Activated B cell treated with CpG ODN at 0.5 μM for 24 hours (primary cell): ENCODE measurements around the gene SCNN1A. TPM values are rescaled to one million over a fixed set of nuclear protein-coding genes. Genes with fewer than 3 reads are reported as not detected.

ENCODE experiments used
- ATAC-seq: fragments of 200-7000 bp; cut with Tn5 transposase; one replicate; pipeline ENCODE4 v1.10.0; 2021; ENCODE audit warnings: low read depth, mild to moderate bottlenecking, moderate library complexity
- CTCF ChIA-PET: fragments of 350-600 bp; sonication (Branson Sonifier 250); formaldehyde crosslinking; loops from one replicate; lab custom pipeline; 2021; ENCODE audit warnings: antibody characterized with exemption; lab: Charles Lee
- POLR2A ChIA-PET: fragments of 350-600 bp; sonication (Branson Sonifier 250); formaldehyde crosslinking; loops from one replicate; lab custom pipeline; 2021; ENCODE audit warnings: antibody characterized with exemption; lab: Charles Lee
- DNase-seq: peaks from one replicate; pipeline ENCODE4 v3.0.0; 2022
- H3K27ac Mint-ChIP-seq: one replicate; pipeline ENCODE4 v1.8.0; 2020; ENCODE audit warnings: mixed read lengths
- H3K27me3 Mint-ChIP-seq: one replicate; pipeline ENCODE4 v1.8.0; 2021; ENCODE audit warnings: mixed read lengths
- H3K36me3 Mint-ChIP-seq: one replicate; pipeline ENCODE4 v1.8.0; 2021; ENCODE audit warnings: low read depth, mixed read lengths
- H3K4me1 Mint-ChIP-seq: one replicate; pipeline ENCODE4 v1.8.0; 2021; ENCODE audit warnings: mixed read lengths
- H3K4me3 Mint-ChIP-seq: one replicate; pipeline ENCODE4 v1.8.0; 2020; ENCODE audit warnings: mild to moderate bottlenecking, mixed read lengths
- H3K9me3 Mint-ChIP-seq: one replicate; pipeline ENCODE4 v1.8.0; 2020; ENCODE audit warnings: mixed read lengths
- intact Hi-C: fragments of 100-400 bp; cut with micrococcal nuclease; formaldehyde crosslinking; loops from one replicate; pipeline ENCODE4 v1.15.1; 2024
- total RNA-seq: library from RNA; stranded (reverse); gene quantifications from 2 replicates; pipeline ENCODE4 v1.2.3, GENCODE V29; 2022
- TF ChIP-seq, protein P1 (sequence below): fragments of 200-600 bp; IDR thresholded peaks from one replicate; pipeline ENCODE4 v1.8.0; 2022; ENCODE audit warnings: antibody characterized with exemption, mild to moderate bottlenecking

The SCNN1A gene
- total RNA-seq, 1 donor from 2014 or later: not detected

DNA sequence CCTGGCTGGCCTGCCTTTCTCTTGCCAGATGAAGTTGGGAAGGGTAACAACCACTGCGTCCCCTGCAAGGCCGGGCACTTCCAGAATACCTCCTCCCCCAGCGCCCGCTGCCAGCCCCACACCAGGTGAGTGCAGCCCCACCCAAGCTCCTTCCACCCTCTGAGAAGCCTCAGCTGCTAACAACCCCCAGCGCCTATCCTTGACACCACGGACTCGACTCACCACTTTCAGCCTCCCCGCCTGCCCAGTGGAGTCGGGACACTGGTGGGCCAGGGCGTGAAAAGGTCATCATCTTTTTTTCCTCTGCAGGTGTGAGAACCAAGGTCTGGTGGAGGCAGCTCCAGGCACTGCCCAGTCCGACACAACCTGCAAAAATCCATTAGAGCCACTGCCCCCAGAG, 10.7 kb upstream of the SCNN1A start:
- TF ChIP-seq, protein P1, sequence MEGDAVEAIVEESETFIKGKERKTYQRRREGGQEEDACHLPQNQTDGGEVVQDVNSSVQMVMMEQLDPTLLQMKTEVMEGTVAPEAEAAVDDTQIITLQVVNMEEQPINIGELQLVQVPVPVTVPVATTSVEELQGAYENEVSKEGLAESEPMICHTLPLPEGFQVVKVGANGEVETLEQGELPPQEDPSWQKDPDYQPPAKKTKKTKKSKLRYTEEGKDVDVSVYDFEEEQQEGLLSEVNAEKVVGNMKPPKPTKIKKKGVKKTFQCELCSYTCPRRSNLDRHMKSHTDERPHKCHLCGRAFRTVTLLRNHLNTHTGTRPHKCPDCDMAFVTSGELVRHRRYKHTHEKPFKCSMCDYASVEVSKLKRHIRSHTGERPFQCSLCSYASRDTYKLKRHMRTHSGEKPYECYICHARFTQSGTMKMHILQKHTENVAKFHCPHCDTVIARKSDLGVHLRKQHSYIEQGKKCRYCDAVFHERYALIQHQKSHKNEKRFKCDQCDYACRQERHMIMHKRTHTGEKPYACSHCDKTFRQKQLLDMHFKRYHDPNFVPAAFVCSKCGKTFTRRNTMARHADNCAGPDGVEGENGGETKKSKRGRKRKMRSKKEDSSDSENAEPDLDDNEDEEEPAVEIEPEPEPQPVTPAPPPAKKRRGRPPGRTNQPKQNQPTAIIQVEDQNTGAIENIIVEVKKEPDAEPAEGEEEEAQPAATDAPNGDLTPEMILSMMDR: no peak
- Mint-ChIP-seq H3K27me3 (peaks cover 45% of the 10 kb centered on the region), H3K36me3 (no peaks in the 10 kb centered on the region), H3K27ac (no peak overlapping the region), H3K4me3 (no peak overlapping the region), H3K4me1 (peaks cover 8% of the 10 kb centered on the region), H3K9me3 (no peaks in the 10 kb centered on the region)
- intact Hi-C loops: no loop called here
- POLR2A ChIA-PET: no interaction called here
- ATAC-seq (no peak), DNase-seq (no peak)
- CTCF ChIA-PET: no interaction called here

DNA sequence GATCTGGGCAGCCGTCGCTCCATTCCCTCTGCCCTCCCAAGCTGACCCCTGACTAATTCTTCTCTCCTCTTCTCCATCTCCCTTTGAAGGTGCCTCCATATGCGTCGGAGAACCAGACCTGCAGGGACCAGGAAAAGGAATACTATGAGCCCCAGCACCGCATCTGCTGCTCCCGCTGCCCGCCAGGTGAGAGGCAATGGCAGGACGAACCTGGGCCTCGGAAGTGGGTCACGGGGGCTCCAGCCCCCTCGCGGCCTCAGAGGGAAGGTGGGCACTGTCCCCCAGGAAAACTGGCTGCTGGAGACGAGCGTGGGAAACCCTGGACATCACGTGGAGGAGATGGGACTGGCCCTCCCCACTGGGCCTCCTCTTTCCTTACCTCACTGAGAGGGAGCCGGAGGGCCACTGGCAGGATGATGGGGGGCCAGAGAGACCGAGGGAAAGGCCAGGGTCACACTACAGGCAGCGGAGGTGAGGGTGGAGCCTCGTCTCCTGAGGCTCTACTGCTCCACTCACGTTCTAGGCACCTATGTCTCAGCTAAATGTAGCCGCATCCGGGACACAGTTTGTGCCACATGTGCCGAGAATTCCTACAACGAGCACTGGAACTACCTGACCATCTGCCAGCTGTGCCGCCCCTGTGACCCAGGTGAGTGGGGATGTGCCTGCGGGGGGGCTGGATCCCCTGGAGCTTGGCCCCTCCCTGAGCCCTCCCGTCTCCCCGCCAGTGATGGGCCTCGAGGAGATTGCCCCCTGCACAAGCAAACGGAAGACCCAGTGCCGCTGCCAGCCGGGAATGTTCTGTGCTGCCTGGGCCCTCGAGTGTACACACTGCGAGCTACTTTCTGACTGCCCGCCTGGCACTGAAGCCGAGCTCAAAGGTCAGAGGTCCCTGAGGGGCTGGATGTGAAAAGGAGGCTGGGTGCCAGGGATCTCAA, 9.4 kb upstream of the SCNN1A start:
- no peak overlapping the region for H3K4me3 Mint-ChIP-seq
- ChIA-PET CTCF (no interaction called here), POLR2A (interaction anchor here (0.6 kb wide), 1 partner anchor 757 kb away, joined by 7 read pairs; no protein-coding TSS in a partner anchor)

DNA sequence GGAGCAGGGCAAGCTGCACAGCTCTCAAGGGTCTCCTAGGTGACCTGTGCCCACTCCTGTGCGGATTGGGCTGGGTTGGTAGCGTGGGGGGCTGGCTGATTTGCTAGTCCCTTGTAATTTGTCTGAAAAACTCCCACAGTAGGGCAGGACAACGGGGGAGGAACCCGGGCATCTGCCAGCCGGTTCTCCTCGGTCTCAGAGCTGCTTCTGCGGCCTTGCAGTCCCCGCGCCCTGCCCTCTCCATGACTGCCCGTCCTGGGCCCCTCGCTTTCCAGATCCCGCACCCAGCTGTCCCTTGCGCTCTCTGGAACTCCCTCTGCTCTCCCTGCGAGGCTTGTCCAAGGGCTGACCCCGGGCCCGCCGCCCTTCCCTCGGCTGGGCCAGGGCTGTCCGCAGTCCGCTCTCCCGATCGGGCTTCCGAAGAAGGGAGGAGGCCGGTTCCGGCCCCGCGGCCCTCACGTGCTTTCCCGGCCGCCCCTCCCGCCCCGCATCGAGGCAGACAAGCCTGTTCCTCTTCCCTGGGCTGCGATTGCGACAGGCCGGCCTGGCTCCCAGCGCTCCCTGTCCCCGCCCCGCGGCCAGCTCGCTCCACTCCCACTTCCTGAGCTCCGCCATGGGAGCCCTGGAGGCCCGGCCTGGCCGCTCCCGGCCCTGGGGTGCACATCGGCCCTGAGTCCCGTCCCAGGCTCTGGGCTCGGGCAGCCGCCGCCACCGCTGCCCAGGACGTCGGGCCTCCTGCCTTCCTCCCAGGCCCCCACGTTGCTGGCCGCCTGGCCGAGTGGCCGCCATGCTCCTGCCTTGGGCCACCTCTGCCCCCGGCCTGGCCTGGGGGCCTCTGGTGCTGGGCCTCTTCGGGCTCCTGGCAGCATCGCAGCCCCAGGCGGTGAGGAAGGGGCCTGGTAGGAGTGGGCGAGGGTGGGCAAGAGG, 8.5 kb upstream of the SCNN1A start, which contains the start of gene LTBR:
Gene LTBR, plus strand, starts transcription at position 591 of the 927 bp plus-strand sequence. Its CDS starts 197 bp downstream, at position 788.
- Mint-ChIP-seq H3K9me3 (no peaks in the 10 kb centered on the region), H3K4me1 (peaks cover 8% of the 10 kb centered on the region), H3K27ac (no peak within 1 kb of the TSS), H3K36me3 (no peaks in the 10 kb centered on the region), H3K4me3 (peak within 1 kb of the TSS; percentile 44), H3K27me3 (peaks cover 54% of the 10 kb centered on the region)
- DNase-seq (no peak), ATAC-seq (no peak)
- POLR2A ChIA-PET: no interaction called here
- intact Hi-C loops: no loop called here
- TF ChIP-seq, protein P1: no peak
- CTCF ChIA-PET: no interaction called here

More for the DNA sequence above, 9.4 kb upstream of the SCNN1A start:
- Mint-ChIP-seq H3K36me3 (no peaks in the 10 kb centered on the region), H3K27me3 (peaks cover 51% of the 10 kb centered on the region), H3K9me3 (no peaks in the 10 kb centered on the region), H3K27ac (no peak overlapping the region), H3K4me1 (peaks cover 8% of the 10 kb centered on the region)
- ATAC-seq: no peak
- no peak for DNase-seq
- intact Hi-C loops: no loop called here
- TF ChIP-seq, protein P1: no peak

DNA sequence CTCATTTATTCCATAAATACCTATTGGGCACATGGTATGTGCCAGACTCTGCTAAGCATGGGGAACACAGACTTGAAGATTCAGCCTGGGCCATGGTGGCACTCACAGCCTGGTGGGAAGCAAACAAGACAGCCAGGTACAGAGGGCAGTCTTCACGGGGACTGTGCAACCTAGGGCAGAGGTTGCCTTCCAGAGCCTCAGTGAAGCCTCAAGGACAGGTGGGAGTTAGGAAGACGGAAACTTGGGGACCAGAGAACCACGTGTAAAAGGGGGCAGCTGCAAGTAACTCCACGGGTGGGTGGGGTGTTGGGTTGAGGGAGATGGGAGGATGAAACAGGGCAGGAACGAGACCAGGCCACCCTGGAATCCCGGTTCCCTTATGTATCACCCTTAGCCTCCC, 7.6 kb upstream of the SCNN1A start:
- peaks cover 54% of the 10 kb centered on the region for H3K27me3 Mint-ChIP-seq
- TF ChIP-seq, protein P1: no peak
- peaks cover 8% of the 10 kb centered on the region for H3K4me1 Mint-ChIP-seq
- H3K27ac Mint-ChIP-seq: no peak overlapping the region
- ChIA-PET POLR2A (interaction anchor here (0.5 kb wide), 1 partner anchor 114 kb away, joined by 5 read pairs; no protein-coding TSS in a partner anchor), CTCF (no interaction called here)
- DNase-seq: no peak
- no peaks in the 10 kb centered on the region for H3K36me3 Mint-ChIP-seq
- intact Hi-C loops: no loop called here
- no peak for ATAC-seq
- H3K4me3 Mint-ChIP-seq: no peak overlapping the region
- H3K9me3 Mint-ChIP-seq: no peaks in the 10 kb centered on the region
